ENCODE measurements around the gene CLEC10A.

CLEC10A gene

GRCh38 chr17:7029659-7030058 lies 50.4 kb downstream of the CLEC10A start:
- in situ Hi-C loops (cut with MboI; ENCODE audit: low pct_unique_long_range_greater_than_20kb, low sequenced_read_pairs, unreplicated experiment): no loop called here
- TF ChIP-seq CTCF (IDR thresholded peaks at IDR 0.05; ENCODE audit: extremely low read depth, insufficient read depth, missing control alignments): no peak
- DNase-seq (ENCODE audit: low spot score): no peak

- no peak for TF ChIP-seq CTCF (IDR thresholded peaks at IDR 0.05; ENCODE audit: extremely low read depth, insufficient read depth, missing control alignments)
- no peak for DNase-seq (ENCODE audit: low spot score)
- in situ Hi-C loops (cut with MboI; ENCODE audit: low pct_unique_long_range_greater_than_20kb, low sequenced_read_pairs, unreplicated experiment): no loop called here
Observed at GRCh38 chr17:7029096-7029495, 51.0 kb downstream of the CLEC10A start.

GRCh38 chr17:7027335-7027734 lies 52.7 kb downstream of the CLEC10A start:
- in situ Hi-C loops (cut with MboI; ENCODE audit: low pct_unique_long_range_greater_than_20kb, low sequenced_read_pairs, unreplicated experiment): no loop called here
- no peak for DNase-seq (ENCODE audit: low spot score)
- no peak for TF ChIP-seq CTCF (IDR thresholded peaks at IDR 0.05; ENCODE audit: extremely low read depth, insufficient read depth, missing control alignments)

GRCh38 chr17:7026471-7027115 lies 53.5 kb downstream of the CLEC10A start:
- in situ Hi-C loops (cut with MboI; ENCODE audit: low pct_unique_long_range_greater_than_20kb, low sequenced_read_pairs, unreplicated experiment): no loop called here
- no peak for TF ChIP-seq CTCF (IDR thresholded peaks at IDR 0.05; ENCODE audit: extremely low read depth, insufficient read depth, missing control alignments)
- DNase-seq (ENCODE audit: low spot score): no peak

GRCh38 chr17:7025245-7025644 lies 54.8 kb downstream of the CLEC10A start:
- DNase-seq (ENCODE audit: low spot score): no peak
- in situ Hi-C loops (cut with MboI; ENCODE audit: low pct_unique_long_range_greater_than_20kb, low sequenced_read_pairs, unreplicated experiment): no loop called here
- no peak for TF ChIP-seq CTCF (IDR thresholded peaks at IDR 0.05; ENCODE audit: extremely low read depth, insufficient read depth, missing control alignments)

All from GM13977 (cell line).